Spleen (tissue), 11 donors: ENCODE data around the gene INHA. TPM values are rescaled to one million over a fixed set of nuclear protein-coding genes. Genes with fewer than 3 reads are reported as not detected.
A peak's percentile ranks its signal among the peaks of the same experiment; 100 is the strongest.

Experiments
- DNase-seq: peaks from one replicate; pipeline ENCODE4 v3.0.0-alpha.2; 2020
- H3K27ac ChIP-seq, 8 donors: fragments of 200-600 bp; sonication (generic) in 7 of 8; 1 replicate in 4 of 8; 2 replicates in 4 of 8; pipeline versions ENCODE4 v1.5.0 to v1.8.0; 2016 to 2021; ENCODE audit warnings: inconsistent platforms in 4 of 8, mild to moderate bottlenecking in 4 of 8, moderate library complexity in 1 of 8
- H3K27me3 ChIP-seq, 7 donors: fragments of 200-600 bp; sonication (generic) in 6 of 7; replicated peaks in 1 of 7; 1 replicate in 4 of 7; 2 replicates in 3 of 7; pipeline versions ENCODE4 v1.5.0 to v1.8.0; 2016 to 2021; ENCODE audit warnings: inconsistent platforms in 3 of 7, mild to moderate bottlenecking in 1 of 7
- H3K36me3 ChIP-seq, 6 donors: fragments of 200-600 bp; sonication (generic) in 5 of 6; 1 replicate in 4 of 6; 2 replicates in 2 of 6; pipeline versions ENCODE4 v1.5.0 to v1.8.0; 2016 to 2021; ENCODE audit warnings: inconsistent platforms in 2 of 6
- H3K4me1 ChIP-seq, 6 donors: fragments of 200-600 bp; sonication (generic) in 5 of 6; 1 replicate in 3 of 6; 2 replicates in 3 of 6; pipeline versions ENCODE4 v1.5.0 to v1.8.0; 2016 to 2021; ENCODE audit warnings: inconsistent platforms in 3 of 6
- H3K4me3 ChIP-seq, 8 donors: fragments of 200-600 bp; sonication (generic) in 7 of 8; 1 replicate in 4 of 8; 2 replicates in 4 of 8; pipeline versions ENCODE4 v1.5.0 to v1.8.0; 2016 to 2021; ENCODE audit warnings: inconsistent platforms in 4 of 8, mild to moderate bottlenecking in 4 of 8, moderate library complexity in 2 of 8
- H3K9me3 ChIP-seq, 8 donors: fragments of 200-600 bp; sonication (generic) in 7 of 8; 1 replicate in 4 of 8; 2 replicates in 4 of 8; pipeline versions ENCODE4 v1.5.0 to v1.8.0; 2016 to 2021; ENCODE audit warnings: inconsistent platforms in 4 of 8
- POLR2A ChIP-seq, 3 donors: fragments of 450-650 bp; IDR thresholded peaks; one replicate each; pipeline ENCODE4 v1.5.1; 2017; ENCODE audit warnings: antibody characterized with exemption in 3 of 3, mild to moderate bottlenecking in 1 of 3
- POLR2AphosphoS5 ChIP-seq, 3 donors: sonication (generic); formaldehyde crosslinking; IDR thresholded peaks; one replicate each; pipeline ENCODE4 v1.5.1; 2017; ENCODE audit warnings: antibody characterized with exemption in 3 of 3
- WGBS, 5 donors: extraction: QIAGEN DNeasy Blood & Tissue Kit in 3 of 5; methylation state at CpG; one replicate each; pipeline versions ENCODE4 v1.1.5 to v1.1.7; 2013 to 2018; 5-methylcytosine and 5-hydroxymethylcytosine counted together
- intact Hi-C: fragments of 100-400 bp; cut with DNase I; formaldehyde crosslinking; loops from one replicate; pipeline ENCODE4 v1.15.0; 2023; ENCODE audit warnings: low total_unique reads
- polyA plus RNA-seq, 3 donors: library from polyadenylated mRNA; stranded (reverse); fragments of 200-250 nt; gene quantifications; one replicate each; pipeline ENCODE4 v1.2.1, GENCODE V29; 2013
- total RNA-seq, 7 donors: library from RNA; depleted of rRNA in 3 of 7; stranded (reverse); fragments of >200 nt in 3 of 7; fragmentation: NEBNext Ultra II Directional in 4 of 7; extraction: Animal tissue kit (Norgen Biotek cat#: 25700) in 4 of 7; gene quantifications; one replicate each; pipeline versions ENCODE4 v1.1.0 to v1.2.1, GENCODE V29; 2016 to 2021
- TF ChIP-seq, protein P1 (sequence below), 11 experiments: fragments of 200-600 bp in 7 of 11; fragments of 450-650 bp in 4 of 11; sonication (generic) in 4 of 11; IDR thresholded peaks in 8 of 11; conservative IDR thresholded peaks in 3 of 11; 1 replicate in 7 of 11; 2 replicates in 4 of 11; pipeline versions ENCODE4 v1.4.0 to v1.8.0; 2016 to 2021; ENCODE audit warnings: antibody characterized with exemption in 11 of 11, inconsistent platforms in 4 of 11, mild to moderate bottlenecking in 1 of 11
- donor health status: healthy with polysubstance abuse.
- donor health status: DM: no; HTN: no; CAD: no; lungs with moderate emphysema.
- donor health status: DM: no; HTN: no; CAD: no.
- donor health status: Bipolar disorder and iron deficiency.
- donor health status: healthy.
- donor health status: DM: no; HTN: no; CAD: no.
- donor health status: DM: yes; HTN: yes; CAD: no.

Gene INHA
- total and polyA plus RNA-seq, 10 donors: 0.08 to 0.46 (median 0.31) TPM; not detected in 6

DNA sequence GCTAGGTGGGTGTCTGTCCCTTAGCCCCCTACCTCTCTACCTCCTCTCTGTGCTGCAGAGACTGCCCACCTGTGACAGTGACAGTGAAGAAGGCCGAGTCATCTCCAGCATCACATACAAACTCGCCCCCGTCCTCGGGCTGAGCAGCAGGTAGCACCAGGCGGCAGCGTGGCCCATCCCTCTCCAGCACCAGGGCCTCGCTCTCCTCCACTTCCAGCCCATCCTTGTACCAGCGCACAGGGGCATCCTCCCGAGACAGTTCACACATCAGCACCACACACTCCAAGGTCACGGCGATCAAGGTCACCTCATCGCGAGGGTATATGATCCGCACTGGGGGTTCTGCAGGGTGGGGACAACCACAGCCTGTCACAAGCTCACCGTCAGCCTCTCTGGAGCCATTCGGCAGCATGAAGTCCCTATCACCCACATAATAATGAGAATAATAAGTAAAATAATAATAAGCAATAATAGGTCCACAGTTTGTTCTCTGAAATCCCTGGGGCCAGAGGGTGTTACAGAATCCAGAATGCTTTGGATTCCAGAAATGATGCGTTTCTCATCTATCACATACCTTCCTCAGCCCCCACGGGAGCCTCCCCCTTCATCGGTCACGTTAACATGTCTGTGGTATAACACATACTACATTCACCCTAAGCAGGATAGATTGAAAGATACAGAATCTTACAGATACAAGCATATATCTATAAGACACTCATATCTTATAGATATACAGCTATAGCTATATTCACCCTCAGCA is 12.8 kb upstream of the INHA start:
- no peak for TF ChIP-seq POLR2A (IDR thresholded peaks at IDR 0.05)
- no peak for TF ChIP-seq POLR2AphosphoS5 (IDR thresholded peaks at IDR 0.05)
- H3K27me3 ChIP-seq: peaks cover 0 to 42% (median 0%) of the 10 kb centered on the region in 7 donors
- no peak for DNase-seq
- no peak overlapping the region for H3K4me3 ChIP-seq
- no peaks in the 10 kb centered on the region for H3K36me3 ChIP-seq
- intact Hi-C loops: no loop called here
- no peak overlapping the region for H3K27ac ChIP-seq
- peaks cover 0 to 7% (median 5%) of the 10 kb centered on the region in 6 donors for H3K4me1 ChIP-seq
- no peaks in the 10 kb centered on the region for H3K9me3 ChIP-seq
- 86 to 94% (median 90%) methylated on average over 19 to 20 of the region's 20 CpGs for WGBS, 5 donors

DNA sequence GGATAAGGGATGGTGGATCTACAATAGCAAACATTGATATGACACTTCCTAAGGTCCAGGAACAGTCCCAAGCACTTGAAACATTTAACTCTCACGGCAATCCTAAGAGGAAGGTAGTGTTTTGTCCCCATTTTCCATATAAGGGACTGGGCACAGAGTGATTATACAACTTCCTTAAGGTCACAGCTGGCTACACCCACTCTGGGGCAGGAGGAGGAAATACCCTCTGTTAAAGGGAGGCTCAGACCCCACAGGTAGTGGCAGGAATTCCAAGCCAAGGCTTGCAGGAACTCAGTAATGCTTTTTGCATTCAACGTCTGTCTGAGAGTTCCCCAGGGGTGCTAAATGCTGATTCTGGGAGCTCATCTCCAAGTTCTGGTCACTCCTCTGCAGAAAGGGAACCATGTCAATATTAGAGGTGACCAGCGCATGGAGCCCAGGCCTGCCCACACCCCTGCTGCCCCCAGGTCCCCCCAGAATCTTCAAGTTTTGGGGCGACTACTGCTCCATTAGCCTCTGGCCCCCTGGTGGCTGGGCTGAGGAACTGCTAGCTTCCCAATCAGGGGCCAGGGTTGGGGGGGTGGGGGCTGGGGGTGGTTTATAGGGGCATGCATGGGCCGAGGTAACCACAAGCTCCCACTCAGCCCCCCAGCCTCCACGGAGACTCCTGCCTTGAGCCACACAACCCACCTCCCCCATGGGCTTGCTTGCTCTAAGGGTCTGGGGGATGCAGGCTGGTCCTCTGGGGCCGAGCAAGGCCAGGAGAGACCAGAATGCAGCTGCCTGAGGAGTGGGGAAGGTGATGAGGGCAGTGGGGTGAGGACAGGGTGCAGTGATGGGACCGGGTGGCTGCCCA is 11.8 kb upstream of the INHA start:
- 23 to 37% (median 30%) methylated on average over 6 to 8 of the region's 8 CpGs for WGBS, 5 donors

DNA sequence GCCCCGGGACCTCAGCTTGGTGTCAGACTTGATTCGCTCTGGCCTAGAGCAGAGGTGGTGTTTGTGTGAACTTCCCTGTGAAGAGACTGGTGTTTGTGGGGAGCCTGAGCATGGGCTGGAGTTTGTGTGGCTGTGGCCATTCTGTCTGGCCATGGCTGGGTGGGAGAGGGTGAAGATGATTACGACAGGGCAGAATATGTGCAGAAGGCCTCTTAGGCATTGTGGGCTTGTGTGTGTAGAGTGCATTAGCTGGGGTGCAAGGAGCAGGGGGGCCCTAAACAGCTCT is 11.3 kb upstream of the INHA start:
- H3K36me3 ChIP-seq: no peaks in the 10 kb centered on the region
- H3K27me3 ChIP-seq: peaks cover 0 to 27% (median 0%) of the 10 kb centered on the region in 7 donors
- H3K4me1 ChIP-seq: peaks cover 0 to 7% (median 5%) of the 10 kb centered on the region in 6 donors
- WGBS, 5 donors: 74 to 86% (median 78%) methylated on average over 3 of the region's 3 CpGs
- no peak overlapping the region for H3K27ac ChIP-seq
- TF ChIP-seq POLR2A (IDR thresholded peaks at IDR 0.05) (no peak), POLR2AphosphoS5 (IDR thresholded peaks at IDR 0.05) (no peak)
- TF ChIP-seq, protein P1, sequence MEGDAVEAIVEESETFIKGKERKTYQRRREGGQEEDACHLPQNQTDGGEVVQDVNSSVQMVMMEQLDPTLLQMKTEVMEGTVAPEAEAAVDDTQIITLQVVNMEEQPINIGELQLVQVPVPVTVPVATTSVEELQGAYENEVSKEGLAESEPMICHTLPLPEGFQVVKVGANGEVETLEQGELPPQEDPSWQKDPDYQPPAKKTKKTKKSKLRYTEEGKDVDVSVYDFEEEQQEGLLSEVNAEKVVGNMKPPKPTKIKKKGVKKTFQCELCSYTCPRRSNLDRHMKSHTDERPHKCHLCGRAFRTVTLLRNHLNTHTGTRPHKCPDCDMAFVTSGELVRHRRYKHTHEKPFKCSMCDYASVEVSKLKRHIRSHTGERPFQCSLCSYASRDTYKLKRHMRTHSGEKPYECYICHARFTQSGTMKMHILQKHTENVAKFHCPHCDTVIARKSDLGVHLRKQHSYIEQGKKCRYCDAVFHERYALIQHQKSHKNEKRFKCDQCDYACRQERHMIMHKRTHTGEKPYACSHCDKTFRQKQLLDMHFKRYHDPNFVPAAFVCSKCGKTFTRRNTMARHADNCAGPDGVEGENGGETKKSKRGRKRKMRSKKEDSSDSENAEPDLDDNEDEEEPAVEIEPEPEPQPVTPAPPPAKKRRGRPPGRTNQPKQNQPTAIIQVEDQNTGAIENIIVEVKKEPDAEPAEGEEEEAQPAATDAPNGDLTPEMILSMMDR (IDR thresholded peaks at IDR 0.05 in 8 of 11, conservative IDR thresholded peaks at IDR 0.05 in 3 of 11): no peak
- intact Hi-C loops: no loop called here
- H3K4me3 ChIP-seq: no peak overlapping the region
- DNase-seq: no peak
- no peaks in the 10 kb centered on the region for H3K9me3 ChIP-seq

More for the DNA sequence above, 11.8 kb upstream of the INHA start:
- no peak overlapping the region for H3K27ac ChIP-seq
- H3K27me3 ChIP-seq: peaks cover 0 to 32% (median 0%) of the 10 kb centered on the region in 7 donors
- TF ChIP-seq, protein P1 (IDR thresholded peaks at IDR 0.05 in 8 of 11, conservative IDR thresholded peaks at IDR 0.05 in 3 of 11): peak in 8 of 11 experiments; percentile 10 to 84 (median 80)
- no peak for TF ChIP-seq POLR2A (IDR thresholded peaks at IDR 0.05)
- H3K4me1 ChIP-seq: peaks cover 0 to 7% (median 5%) of the 10 kb centered on the region in 6 donors
- no peaks in the 10 kb centered on the region for H3K9me3 ChIP-seq
- DNase-seq: no peak
- no peak overlapping the region for H3K4me3 ChIP-seq
- intact Hi-C loops: no loop called here
- H3K36me3 ChIP-seq: no peaks in the 10 kb centered on the region

DNA sequence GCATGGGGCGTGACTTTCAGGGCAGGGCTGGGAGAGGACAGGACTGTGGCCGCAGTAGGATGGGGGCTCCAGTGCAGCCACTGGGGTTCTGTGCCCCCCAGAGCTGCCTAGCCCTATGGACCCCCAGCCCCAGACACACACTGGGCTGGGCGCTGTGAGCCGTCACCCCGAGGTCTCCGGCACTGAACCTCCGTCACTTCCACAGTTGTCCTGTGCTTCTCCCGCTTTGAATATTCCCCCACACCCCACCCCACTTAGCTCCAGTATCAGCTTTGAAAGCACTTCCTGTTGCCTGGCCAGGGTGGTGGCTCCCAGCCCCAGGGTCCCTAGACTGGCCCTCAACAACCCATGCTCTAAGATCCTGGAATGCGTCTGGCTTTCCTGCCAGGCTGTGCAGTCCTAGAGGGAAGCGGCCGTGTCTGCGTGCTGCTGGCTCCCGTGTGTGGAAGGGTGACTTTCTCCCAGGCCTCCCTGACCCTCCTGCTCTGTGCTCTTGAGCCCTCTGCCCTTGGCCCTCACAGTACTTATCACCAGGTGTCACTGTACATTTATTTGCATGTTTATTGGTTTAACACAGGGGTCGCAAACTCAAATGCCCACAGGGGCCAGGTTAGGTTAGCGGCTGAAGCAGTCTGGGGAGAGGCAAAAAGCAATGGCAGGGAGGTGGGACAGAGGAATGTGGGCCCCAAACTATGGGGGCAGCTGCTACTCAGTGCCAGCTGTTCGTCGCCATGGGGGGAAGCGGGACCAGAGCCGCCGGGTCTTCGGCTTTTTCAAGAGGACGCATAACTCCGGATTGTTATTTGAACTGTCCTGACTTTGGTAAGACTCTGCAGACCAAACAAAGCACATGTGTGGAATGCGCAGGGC is 10.7 kb upstream of the INHA start:
- intact Hi-C loops: no loop called here
- Histone ChIP-seq H3K27ac (no peak overlapping the region), H3K36me3 (no peaks in the 10 kb centered on the region), H3K9me3 (no peaks in the 10 kb centered on the region), H3K4me1 (peaks cover 0 to 7% (median 5%) of the 10 kb centered on the region in 6 donors), H3K4me3 (no peak overlapping the region), H3K27me3 (peaks cover 0 to 21% (median 0%) of the 10 kb centered on the region in 7 donors)
- TF ChIP-seq POLR2AphosphoS5 (IDR thresholded peaks at IDR 0.05): no peak
- TF ChIP-seq POLR2A (IDR thresholded peaks at IDR 0.05): no peak
- TF ChIP-seq, protein P1 (IDR thresholded peaks at IDR 0.05 in 8 of 11, conservative IDR thresholded peaks at IDR 0.05 in 3 of 11): no peak
- 80 to 86% (median 83%) methylated on average over 22 to 24 of the region's 24 CpGs for WGBS, 5 donors
- no peak for DNase-seq
